K562 treated with DMSO at 1 percent for 4 hours (cell line): ENCODE results near the gene ELP6. TPM values are rescaled to one million over a fixed set of nuclear protein-coding genes. Genes with fewer than 3 reads are reported as not detected.

Experiments used
- total RNA-seq: library from RNA; unstranded; fragments of 300-600 nt; gene quantifications from 2 replicates; pipeline ENCODE4 v1.2.3, GENCODE V29; 2022; ENCODE audit not compliant: insufficient read depth

ELP6 gene, protein sequence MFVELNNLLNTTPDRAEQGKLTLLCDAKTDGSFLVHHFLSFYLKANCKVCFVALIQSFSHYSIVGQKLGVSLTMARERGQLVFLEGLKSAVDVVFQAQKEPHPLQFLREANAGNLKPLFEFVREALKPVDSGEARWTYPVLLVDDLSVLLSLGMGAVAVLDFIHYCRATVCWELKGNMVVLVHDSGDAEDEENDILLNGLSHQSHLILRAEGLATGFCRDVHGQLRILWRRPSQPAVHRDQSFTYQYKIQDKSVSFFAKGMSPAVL
- total RNA-seq: 52.7 and 58.2 TPM in 2 replicates

DNA sequence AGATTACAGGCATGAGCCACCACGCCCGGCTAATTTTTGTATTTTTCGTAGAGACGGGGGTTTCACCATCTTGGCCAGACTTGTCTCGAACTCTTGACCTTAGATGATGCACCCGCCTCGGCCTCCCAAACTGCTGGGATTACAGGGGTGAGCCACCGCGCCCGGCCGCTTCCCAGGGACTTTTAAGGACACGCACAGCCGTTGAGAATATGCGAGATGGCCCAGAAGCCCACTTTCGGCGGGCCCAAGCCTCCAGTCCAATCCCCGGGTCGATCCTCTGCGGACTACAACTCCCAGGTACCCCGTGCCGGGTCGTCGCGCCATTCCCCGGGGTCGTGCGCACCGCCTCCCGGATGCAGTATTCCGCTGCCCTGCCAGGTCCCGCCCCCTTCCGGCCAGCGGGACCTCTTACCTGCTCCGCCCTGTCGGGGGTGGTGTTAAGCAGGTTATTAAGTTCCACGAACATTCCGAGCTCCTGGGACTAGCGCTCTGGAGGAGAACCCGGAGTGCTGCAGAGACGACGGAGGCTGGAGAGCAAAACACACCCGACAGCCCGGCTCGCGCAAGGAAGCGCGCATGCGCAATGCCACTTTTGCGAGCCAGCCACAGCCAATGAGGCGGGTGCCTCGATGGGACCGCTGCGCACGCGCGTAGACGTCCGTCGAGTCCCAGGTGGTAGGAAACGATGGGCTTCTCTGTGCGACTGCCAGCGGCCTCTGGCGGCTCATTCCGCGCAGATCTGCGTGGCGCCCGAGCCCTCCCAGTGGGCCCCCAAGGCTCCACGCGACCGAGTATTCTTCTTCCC, at the start of gene ELP6:
ELP6 (minus strand) TSS at position 588 of the 805 bp plus-strand sequence; CDS start at position 466, 122 bp downstream.

DNA sequence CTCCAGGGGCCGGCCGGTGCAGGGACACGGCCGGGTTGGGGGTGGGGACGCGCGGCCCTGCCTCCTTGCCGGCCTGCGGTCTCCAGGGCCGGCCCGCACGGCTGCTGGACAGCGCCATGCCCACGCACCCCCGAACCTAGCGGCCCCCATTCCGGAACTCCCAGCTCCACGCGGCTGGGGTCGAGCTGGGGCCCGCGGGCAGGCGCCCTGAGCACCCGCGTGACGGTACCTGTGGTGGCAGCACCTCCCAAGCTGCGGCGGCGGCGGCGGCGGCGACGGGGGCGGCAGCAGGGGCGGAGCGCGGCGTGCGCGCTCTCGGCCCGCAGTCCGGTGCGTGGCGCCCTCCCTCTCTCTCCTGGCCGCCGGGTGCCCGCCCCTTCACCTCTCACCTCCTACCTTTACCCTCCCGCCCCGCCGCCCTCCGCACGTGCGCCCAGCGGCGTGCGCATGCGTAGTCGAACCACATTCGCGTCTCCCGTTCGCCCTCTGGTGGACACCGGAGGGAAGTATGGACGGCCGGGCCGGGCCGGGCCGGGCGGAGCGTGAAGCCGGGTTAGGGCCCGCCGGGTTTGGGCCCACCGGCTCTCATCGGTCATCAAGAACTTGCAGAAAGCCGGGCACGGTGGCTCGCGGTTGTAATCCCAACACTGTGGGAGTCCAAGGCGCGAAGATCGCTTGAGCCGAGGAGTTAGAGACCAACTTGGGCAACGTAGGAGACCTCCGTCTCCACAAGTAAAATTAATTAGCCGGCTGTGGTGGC, 37.8 kb downstream of the ELP6 start, which contains the start of gene SCAP:
SCAP (minus strand) TSS at position 372 of the 760 bp plus-strand sequence. CDS start 32,948 bp downstream, outside the sequence.

Other genes starting within 250 kb of the ELP6 start
- gene KIF9, start 230.9 kb downstream of the ELP6 start, total RNA-seq: 6.3 and 13.3 TPM in 2 replicates
- gene KLHL18, start 230.8 kb downstream of the ELP6 start, total RNA-seq: 36.8 and 48.3 TPM in 2 replicates
- 34.0 and 41.5 TPM in 2 replicates for gene PTPN23, start 132.7 kb downstream of the ELP6 start, total RNA-seq
- 76.9 and 92.6 TPM in 2 replicates for gene SCAP, start 37.8 kb downstream of the ELP6 start, total RNA-seq
- 0.87 and 1.0 TPM in 2 replicates for gene CSPG5, start 65.2 kb upstream of the ELP6 start, total RNA-seq